ENCODE results near the gene GPR157. TPM values are rescaled to one million over a fixed set of nuclear protein-coding genes. Genes with fewer than 3 reads are reported as not detected.
"Not testable (repeated sequence)": the region's sequence is repeated elsewhere in the genome, so short reads cannot be mapped to it uniquely, and the experiment has no call there.

GPR157 gene
- total RNA-seq, 1 donor from 2014 or later: 1.6 TPM

- Histone ChIP-seq H3K27me3 (peaks cover 28% of the 10 kb centered on the region), H3K9ac (no peak overlapping the region), H3F3A (ENCODE audit: low read depth) (peaks cover 27% of the 10 kb centered on the region), H4K20me1 (ENCODE audit: low read depth) (peaks cover 5% of the 10 kb centered on the region), H3K4me3 (peak overlapping the region; percentile 57), H3K36me3 (no peaks in the 10 kb centered on the region), H3K9me3 (ENCODE audit: low read depth) (no peaks in the 10 kb centered on the region), H3K4me2 (peak overlapping the region; percentile 87), H2AFZ (replicated peaks) (peak overlapping the region; percentile 96), H3K27ac (no peak overlapping the region), H3K4me1 (no peaks in the 10 kb centered on the region), H3K79me2 (ENCODE audit: low read depth) (no peaks in the 10 kb centered on the region)
- H3K4me3 Mint-ChIP-seq: peak overlapping the region; percentile 90
- H3K9me3 Mint-ChIP-seq: no peaks in the 10 kb centered on the region
- H3K4me1 Mint-ChIP-seq: peaks cover 17% of the 10 kb centered on the region
- DNase-seq (ENCODE audit: low spot score): no peak
- H3K27me3 Mint-ChIP-seq (ENCODE audit: insufficient read depth, low read depth): peaks cover 6% of the 10 kb centered on the region
- H3K27ac Mint-ChIP-seq: no peak overlapping the region
- no peak for TF ChIP-seq EZH2 (IDR thresholded peaks at IDR 0.05)
- TF ChIP-seq CTCF (IDR thresholded peaks at IDR 0.05): no peak
- no peak for TF ChIP-seq EZH2phosphoT487 (IDR thresholded peaks at IDR 0.05)
- no peaks in the 10 kb centered on the region for H3K36me3 Mint-ChIP-seq
Observed at GRCh38 chr1:9128166-9128519, 759 bp downstream of the GPR157 start.

- H3K27me3 Mint-ChIP-seq (ENCODE audit: insufficient read depth, low read depth): peaks cover 6% of the 10 kb centered on the region
- H3K27ac Mint-ChIP-seq: peak overlapping the region; percentile 26
- H4K20me1 ChIP-seq (ENCODE audit: low read depth): peaks cover 5% of the 10 kb centered on the region
- no peaks in the 10 kb centered on the region for H3K36me3 Mint-ChIP-seq
- peaks cover 30% of the 10 kb centered on the region for H3F3A ChIP-seq (ENCODE audit: low read depth)
- H3K4me3 Mint-ChIP-seq: peak overlapping the region; percentile 90
- H3K9me3 Mint-ChIP-seq: no peaks in the 10 kb centered on the region
- H3K9ac ChIP-seq: no peak overlapping the region
- H3K27ac ChIP-seq: no peak overlapping the region
- H3K4me3 ChIP-seq: peak overlapping the region; percentile 57
- H3K36me3 ChIP-seq: no peaks in the 10 kb centered on the region
- peak; percentile 26 for DNase-seq (ENCODE audit: low spot score)
- no peak for TF ChIP-seq CTCF (IDR thresholded peaks at IDR 0.05)
- no peak for TF ChIP-seq EZH2phosphoT487 (IDR thresholded peaks at IDR 0.05)
- TF ChIP-seq EZH2 (IDR thresholded peaks at IDR 0.05): no peak
- peaks cover 28% of the 10 kb centered on the region for H3K27me3 ChIP-seq
- H3K4me1 ChIP-seq: no peaks in the 10 kb centered on the region
- H3K9me3 ChIP-seq (ENCODE audit: low read depth): no peaks in the 10 kb centered on the region
- peak overlapping the region; percentile 87 for H3K4me2 ChIP-seq
- peaks cover 17% of the 10 kb centered on the region for H3K4me1 Mint-ChIP-seq
- no peaks in the 10 kb centered on the region for H3K79me2 ChIP-seq (ENCODE audit: low read depth)
- H2AFZ ChIP-seq (replicated peaks): no peak overlapping the region
Observed at GRCh38 chr1:9127395-9128165, 1.3 kb downstream of the GPR157 start.

- peaks cover 33% of the 10 kb centered on the region for H3F3A ChIP-seq (ENCODE audit: low read depth)
- H2AFZ ChIP-seq (replicated peaks): no peak overlapping the region
- H3K36me3 ChIP-seq: no peaks in the 10 kb centered on the region
- no peak overlapping the region for H3K4me3 ChIP-seq
- no peak overlapping the region for H3K27ac ChIP-seq
- DNase-seq (ENCODE audit: low spot score): no peak
- TF ChIP-seq EZH2phosphoT487 (IDR thresholded peaks at IDR 0.05): no peak
- TF ChIP-seq CTCF (IDR thresholded peaks at IDR 0.05): no peak
- no peak for TF ChIP-seq EZH2 (IDR thresholded peaks at IDR 0.05)
- H3K4me1 Mint-ChIP-seq: peaks cover 22% of the 10 kb centered on the region
- no peaks in the 10 kb centered on the region for H3K36me3 Mint-ChIP-seq
- H4K20me1 ChIP-seq (ENCODE audit: low read depth): peaks cover 5% of the 10 kb centered on the region
- H3K9me3 Mint-ChIP-seq: no peaks in the 10 kb centered on the region
- no peaks in the 10 kb centered on the region for H3K79me2 ChIP-seq (ENCODE audit: low read depth)
- H3K27ac Mint-ChIP-seq: no peak overlapping the region
- H3K9ac ChIP-seq: no peak overlapping the region
- H3K27me3 Mint-ChIP-seq (ENCODE audit: insufficient read depth, low read depth): peaks cover 4% of the 10 kb centered on the region
- no peak overlapping the region for H3K4me3 Mint-ChIP-seq
- peaks cover 28% of the 10 kb centered on the region for H3K27me3 ChIP-seq
- H3K4me1 ChIP-seq: no peaks in the 10 kb centered on the region
- H3K9me3 ChIP-seq (ENCODE audit: low read depth): no peaks in the 10 kb centered on the region
- no peak overlapping the region for H3K4me2 ChIP-seq
Observed at GRCh38 chr1:9126511-9126910, 2.4 kb downstream of the GPR157 start.

- H3K4me1 ChIP-seq; H3K4me3 ChIP-seq; H4K20me1 ChIP-seq (ENCODE audit: low read depth); H3K27ac ChIP-seq; H2AFZ ChIP-seq (replicated peaks); DNase-seq (ENCODE audit: low spot score); H3K9ac ChIP-seq; H3K4me3 Mint-ChIP-seq; H3K36me3 Mint-ChIP-seq; H3K36me3 ChIP-seq; H3K9me3 ChIP-seq (ENCODE audit: low read depth); H3K27me3 Mint-ChIP-seq (ENCODE audit: insufficient read depth, low read depth); H3K27ac Mint-ChIP-seq; H3K79me2 ChIP-seq (ENCODE audit: low read depth); H3K9me3 Mint-ChIP-seq; H3K4me2 ChIP-seq: not testable (repeated sequence)
- Histone ChIP-seq H3K27me3 (peaks cover 28% of the 10 kb centered on the region), H3F3A (ENCODE audit: low read depth) (peaks cover 33% of the 10 kb centered on the region)
- H3K4me1 Mint-ChIP-seq: peaks cover 22% of the 10 kb centered on the region
Observed at GRCh38 chr1:9125847-9126246, 3.1 kb downstream of the GPR157 start.
